Measurements from ENCODE around the gene HS3ST2.
"Not testable (repeated sequence)": the region's sequence is repeated elsewhere in the genome, so short reads cannot be mapped to it uniquely, and the experiment has no call there.

The HS3ST2 gene

GRCh38 chr16:22814711-22815105 lies 746 bp downstream of the HS3ST2 start:
- no peak for DNase-seq

- no peak for DNase-seq
Observed at GRCh38 chr16:22815863-22816262, 1.9 kb downstream of the HS3ST2 start.

GRCh38 chr16:22816475-22816874 lies 2.5 kb downstream of the HS3ST2 start:
- no peak for DNase-seq

GRCh38 chr16:22818736-22819135 lies 4.8 kb downstream of the HS3ST2 start:
- not testable (repeated sequence) for DNase-seq

- no peak for DNase-seq
Observed at GRCh38 chr16:22838681-22839080, 24.7 kb downstream of the HS3ST2 start.

GRCh38 chr16:22842031-22842430 lies 28.1 kb downstream of the HS3ST2 start:
- not testable (repeated sequence) for DNase-seq

GRCh38 chr16:22843122-22843521 lies 29.2 kb downstream of the HS3ST2 start:
- DNase-seq = no peak

- no peak for DNase-seq
Observed at GRCh38 chr16:22843856-22844255, 29.9 kb downstream of the HS3ST2 start.

- DNase-seq = no peak
Observed at GRCh38 chr16:22844416-22844815, 30.5 kb downstream of the HS3ST2 start.

- no peak for DNase-seq
Observed at GRCh38 chr16:22847100-22847499, 33.1 kb downstream of the HS3ST2 start.

- DNase-seq = no peak
Observed at GRCh38 chr16:22847690-22848089, 33.7 kb downstream of the HS3ST2 start.

- no peak for DNase-seq
Observed at GRCh38 chr16:22848451-22848850, 34.5 kb downstream of the HS3ST2 start.

- no peak for DNase-seq
Observed at GRCh38 chr16:22849517-22849916, 35.6 kb downstream of the HS3ST2 start.

- DNase-seq = no peak
Observed at GRCh38 chr16:22855231-22855630, 41.3 kb downstream of the HS3ST2 start.

GRCh38 chr16:22857296-22858025 lies 43.5 kb downstream of the HS3ST2 start:
- DNase-seq = no peak

- DNase-seq = no peak
Observed at GRCh38 chr16:22859925-22860324, 46.0 kb downstream of the HS3ST2 start.

- no peak for DNase-seq
Observed at GRCh38 chr16:22861580-22861979, 47.6 kb downstream of the HS3ST2 start.

- DNase-seq = no peak
Observed at GRCh38 chr16:22862046-22862445, 48.1 kb downstream of the HS3ST2 start.

- DNase-seq = no peak
Observed at GRCh38 chr16:22864375-22864774, 50.4 kb downstream of the HS3ST2 start.

GRCh38 chr16:22868593-22869224 lies 54.7 kb downstream of the HS3ST2 start:
- no peak for DNase-seq

- DNase-seq = no peak
Observed at GRCh38 chr16:22871861-22872260, 57.9 kb downstream of the HS3ST2 start.

GRCh38 chr16:22874394-22874793 lies 60.4 kb downstream of the HS3ST2 start:
- no peak for DNase-seq

GRCh38 chr16:22878955-22879354 lies 65.0 kb downstream of the HS3ST2 start:
- no peak for DNase-seq

- DNase-seq = no peak
Observed at GRCh38 chr16:22879466-22879865, 65.5 kb downstream of the HS3ST2 start.

GRCh38 chr16:22882981-22883380 lies 69.0 kb downstream of the HS3ST2 start:
- DNase-seq = no peak
